GM21526 (cell line): ENCODE measurements around the gene ZC3HAV1.
"Not testable (repeated sequence)": the region's sequence is repeated elsewhere in the genome, so short reads cannot be mapped to it uniquely, and the experiment has no call there.

Source experiments
- ATAC-seq: cut with Tn5 transposase; IDR thresholded peaks from one replicate; pipeline ENCODE4 v1.9.1; 2021; ENCODE audit warnings: moderate library complexity; ENCODE audit not compliant: unreplicated experiment, low FRiP score

Gene ZC3HAV1

GRCh38 chr7:139029353-139029752, 80.2 kb downstream of the ZC3HAV1 start:
- ATAC-seq: no peak

- ATAC-seq: no peak
These were observed 83.0 kb downstream of the ZC3HAV1 start for GRCh38 chr7:139026551-139026950.

DNA sequence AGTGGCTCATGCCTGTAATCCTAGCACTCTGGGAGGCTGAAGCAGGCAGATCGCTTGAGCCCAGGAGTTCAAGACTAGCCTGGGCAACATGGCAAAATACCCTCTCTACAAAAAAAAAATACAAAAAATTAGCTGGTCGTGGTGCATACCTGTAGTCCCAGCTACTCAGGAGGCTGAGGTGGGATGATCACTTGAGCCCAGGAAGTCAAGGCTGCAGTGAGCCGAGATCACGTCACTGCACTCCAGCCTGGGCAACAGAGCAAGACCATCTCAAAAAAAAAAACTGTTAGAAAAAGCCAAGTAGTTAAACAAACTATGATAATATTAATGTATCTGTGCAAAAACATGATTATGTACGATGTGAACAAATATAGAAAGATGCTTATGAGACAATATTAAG, 83.7 kb downstream of the ZC3HAV1 start:
- not testable (repeated sequence) for ATAC-seq

- ATAC-seq: no peak
These were observed 86.4 kb downstream of the ZC3HAV1 start for GRCh38 chr7:139023076-139023475.

DNA sequence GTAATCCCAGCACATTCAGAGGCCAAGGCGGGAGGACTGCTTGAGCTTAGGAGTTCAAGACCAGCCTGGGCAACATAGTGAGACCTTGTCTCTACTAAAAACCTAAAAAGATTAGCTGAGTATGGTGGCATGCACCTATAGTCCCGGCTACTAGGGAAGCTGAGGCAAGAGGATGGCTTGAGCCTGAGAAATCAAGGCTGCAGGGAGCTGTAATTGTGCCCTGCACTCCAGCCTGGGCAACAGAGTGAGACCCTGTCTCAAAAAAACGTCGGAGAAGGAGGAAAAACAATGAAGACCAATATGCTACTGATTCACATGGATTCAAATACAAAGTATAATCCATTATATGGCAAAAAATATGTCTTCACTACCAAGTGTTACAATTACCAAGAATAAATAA, 87.2 kb downstream of the ZC3HAV1 start:
- ATAC-seq: no peak

DNA sequence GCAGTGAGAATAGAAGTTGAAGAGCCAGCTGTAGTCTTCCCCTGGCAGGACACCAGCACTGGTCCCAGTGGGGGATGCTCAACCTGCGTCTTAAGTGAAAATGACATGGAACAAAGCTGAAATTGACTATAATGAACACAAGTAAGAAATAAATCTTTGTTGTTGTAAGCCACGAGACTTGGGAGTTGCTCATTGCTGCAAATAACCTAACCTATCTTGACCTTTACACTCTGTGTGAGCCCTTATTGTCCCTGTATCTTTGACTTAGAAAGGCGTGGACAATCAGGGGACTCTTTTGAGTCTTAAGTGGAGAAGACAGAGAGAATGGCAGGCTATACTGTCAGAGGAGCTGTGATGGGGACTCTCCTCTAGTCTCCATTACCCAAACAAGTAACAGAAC, 90.6 kb downstream of the ZC3HAV1 start:
- no peak for ATAC-seq

DNA sequence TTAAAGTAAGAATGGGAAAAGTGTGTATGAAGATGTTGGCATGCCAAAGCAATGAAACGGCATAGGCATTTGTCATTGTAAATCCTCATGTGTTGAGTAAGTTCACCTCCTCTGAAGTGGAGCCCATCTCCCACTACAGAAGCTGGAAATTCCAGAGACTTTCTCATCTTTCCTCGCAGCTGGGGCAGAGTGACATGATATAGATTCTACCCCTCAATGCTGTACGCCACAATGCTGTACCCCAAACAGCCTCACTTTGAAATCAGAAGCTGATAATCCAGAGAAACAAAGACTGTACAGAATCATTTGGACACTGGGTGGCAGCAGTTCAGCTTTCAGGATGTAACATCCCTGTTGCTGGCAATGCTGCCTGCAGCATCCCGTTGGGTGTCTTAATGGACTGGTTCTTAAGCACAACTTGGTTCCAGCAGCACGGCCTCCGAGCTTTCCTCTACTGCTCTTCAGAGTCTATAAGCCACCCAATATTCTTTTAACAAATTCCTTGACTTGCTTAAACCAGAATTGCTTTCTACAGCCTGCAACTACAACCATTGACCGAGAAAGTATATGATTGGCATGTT, 92.5 kb downstream of the ZC3HAV1 start:
- ATAC-seq: peak; percentile 93

- ATAC-seq: no peak
These were observed 98.1 kb downstream of the ZC3HAV1 start for GRCh38 chr7:139011373-139011772.

GRCh38 chr7:139004321-139005090, 105.0 kb downstream of the ZC3HAV1 start:
- no peak for ATAC-seq

- ATAC-seq: no peak
These were observed 110.1 kb downstream of the ZC3HAV1 start for GRCh38 chr7:138999414-138999813.
